Dermis lymphatic vessel endothelial cell (primary cell): ENCODE results near the gene GIMAP5. TPM values are rescaled to one million over a fixed set of nuclear protein-coding genes. Genes with fewer than 3 reads are reported as not detected.

ENCODE experiments used
- total RNA-seq: library from RNA; depleted of rRNA; stranded (reverse); fragments of >200 nt; gene quantifications from 2 replicates; pipeline ENCODE4 v1.2.1, GENCODE V29; 2014

Gene GIMAP5
- 420 and 509 TPM in 2 replicates for total RNA-seq

GRCh38 chr7:150737265-150738055, at the start of gene GIMAP5:
GIMAP5 (plus strand) TSS chr7:150737418; CDS start chr7:150740885, 3,467 bp downstream.

GRCh38 chr7:150716368-150716767, 20.9 kb upstream of the GIMAP5 start, which contains the start of gene GIMAP1:
GIMAP1 (plus strand) TSS chr7:150716613; CDS start chr7:150719048, 2,435 bp downstream.

Other genes with a start within 250 kb of the GIMAP5 start
- gene GIMAP7, start 222.5 kb upstream of the GIMAP5 start, total RNA-seq = 107 and 139 TPM in 2 replicates
- gene GIMAP4, start 170.0 kb upstream of the GIMAP5 start, total RNA-seq = 250 and 389 TPM in 2 replicates
- gene GIMAP6, start 105.0 kb upstream of the GIMAP5 start, total RNA-seq = 248 and 292 TPM in 2 replicates
- gene GIMAP2, start 51.7 kb upstream of the GIMAP5 start, total RNA-seq = 33.9 and 42.9 TPM in 2 replicates
- gene GIMAP1, start 20.8 kb upstream of the GIMAP5 start, total RNA-seq = 21.1 and 28.8 TPM in 2 replicates
- gene TMEM176B, start 62.9 kb downstream of the GIMAP5 start, total RNA-seq = not detected in 2 replicates
- not detected in 2 replicates for gene TMEM176A, start 63.4 kb downstream of the GIMAP5 start, total RNA-seq
- gene AOC1, start 115.1 kb downstream of the GIMAP5 start, total RNA-seq = not detected in 2 replicates
- gene KCNH2, start 240.9 kb downstream of the GIMAP5 start, total RNA-seq = not detected in 2 replicates